ENCODE data around the gene KLHL28.

DNA sequence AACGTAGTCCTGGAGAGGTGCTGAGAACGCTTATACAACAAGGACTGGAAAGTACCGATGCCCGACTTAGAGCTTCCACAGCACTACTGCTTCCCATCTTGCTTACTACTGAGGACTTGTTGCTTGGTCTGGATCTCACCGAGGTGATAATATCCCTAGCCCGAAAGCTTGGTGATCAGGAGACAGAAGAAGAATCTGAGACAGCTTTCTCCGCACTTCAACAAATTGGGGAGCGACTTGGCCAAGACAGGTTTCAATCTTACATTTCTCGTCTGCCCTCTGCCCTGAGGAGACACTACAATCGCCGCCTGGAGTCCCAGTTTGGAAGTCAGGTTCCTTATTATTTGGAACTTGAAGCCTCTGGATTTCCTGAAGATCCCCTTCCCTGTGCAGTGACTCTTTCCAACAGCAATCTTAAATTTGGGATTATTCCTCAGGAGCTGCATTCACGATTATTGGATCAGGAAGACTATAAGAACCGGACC, 1.3 kb upstream of the KLHL28 start:
- TF ChIP-seq CTCF (conservative IDR thresholded peaks at IDR 0.05; ENCODE audit: low read length) (no peak), EZH2phosphoT487 (IDR thresholded peaks at IDR 0.05; ENCODE audit: borderline replicate concordance) (no peak)

Measured in Loucy (cell line).